H1 (cell line): ENCODE results near the gene USP53. TPM values are rescaled to one million over a fixed set of nuclear protein-coding genes. Genes with fewer than 3 reads are reported as not detected.

ENCODE experiments used
- ASH2L ChIP-seq: fragments of 200-600, 300-600 bp; sonication (generic); IDR thresholded peaks from one replicate; pipeline ENCODE4 v1.7.1; 2017; ENCODE audit warnings: low read length
- BRCA1 ChIP-seq: IDR thresholded peaks from 2 replicates; pipeline ENCODE4 v1.6.1; 2012; ENCODE audit warnings: low read depth, low read length, improper control_type of control experiment
- CTBP2 ChIP-seq: IDR thresholded peaks from 2 replicates; pipeline ENCODE4 v1.7.0; 2011; ENCODE audit warnings: borderline replicate concordance, mild to moderate bottlenecking, moderate library complexity, mixed read lengths, low read length; ENCODE audit not compliant: insufficient read depth, insufficient read length
- SIRT6 ChIP-seq: IDR thresholded peaks from one replicate; pipeline ENCODE4 v1.7.1; 2012; ENCODE audit warnings: low read length, inconsistent platforms
- SUZ12 ChIP-seq: fragments of 200-600 bp; sonication (generic); IDR thresholded peaks from 2 replicates; pipeline ENCODE4 v1.6.1; 2012; ENCODE audit warnings: mild to moderate bottlenecking, inconsistent platforms, low read length, moderate library complexity, mixed read lengths
- TCF12 ChIP-seq: IDR thresholded peaks from 2 replicates; pipeline ENCODE4 v1.6.1; 2011; ENCODE audit warnings: low read depth, mild to moderate bottlenecking, low read length
- polyA plus RNA-seq, 7 experiments: library from polyadenylated mRNA; depleted of rRNA in 3 of 7; stranded (reverse) in 5 of 7; unstranded in 2 of 7; fragments of >200 nt in 5 of 7; fragments of 200-250 nt in 2 of 7; gene quantifications; 1 replicate in 5 of 7; 2 replicates in 1 of 7; 4 replicates in 1 of 7; pipeline versions ENCODE4 v1.2.1 to v1.2.3, GENCODE V29; 2011 to 2013; ENCODE audit warnings: missing spikeins in 2 of 7, mixed read lengths in 2 of 7
- total RNA-seq: library from RNA; stranded (reverse); fragmentation: NEBNext Ultra II Directional; extraction: Animal tissue kit (Norgen Biotek cat#: 25700); gene quantifications from 2 replicates; pipeline ENCODE4 v1.2.1, GENCODE V29; 2021
- TF ChIP-seq, protein P1 (sequence below), 3 experiments: IDR thresholded peaks; 1 replicate in 2 of 3; 2 replicates in 1 of 3; pipeline versions ENCODE4 v1.5.1 to v1.6.1; 2011; ENCODE audit warnings: low read length in 3 of 3, mild to moderate bottlenecking in 3 of 3, inconsistent platforms in 2 of 3, low read depth in 1 of 3, moderate library complexity in 1 of 3; ENCODE audit not compliant: insufficient read depth in 1 of 3; ENCODE audit errors: control extremely low read depth in 1 of 3

USP53 gene
- total and polyA plus RNA-seq, 2 of the 8 experiments (the other 6 are each of a cell fraction or from before 2014, with no cell fraction given) = 2.9 to 14.9 TPM

GRCh38 chr4:119261986-119262385 lies 49.5 kb downstream of the USP53 start (continued):
- TF ChIP-seq, protein P1, sequence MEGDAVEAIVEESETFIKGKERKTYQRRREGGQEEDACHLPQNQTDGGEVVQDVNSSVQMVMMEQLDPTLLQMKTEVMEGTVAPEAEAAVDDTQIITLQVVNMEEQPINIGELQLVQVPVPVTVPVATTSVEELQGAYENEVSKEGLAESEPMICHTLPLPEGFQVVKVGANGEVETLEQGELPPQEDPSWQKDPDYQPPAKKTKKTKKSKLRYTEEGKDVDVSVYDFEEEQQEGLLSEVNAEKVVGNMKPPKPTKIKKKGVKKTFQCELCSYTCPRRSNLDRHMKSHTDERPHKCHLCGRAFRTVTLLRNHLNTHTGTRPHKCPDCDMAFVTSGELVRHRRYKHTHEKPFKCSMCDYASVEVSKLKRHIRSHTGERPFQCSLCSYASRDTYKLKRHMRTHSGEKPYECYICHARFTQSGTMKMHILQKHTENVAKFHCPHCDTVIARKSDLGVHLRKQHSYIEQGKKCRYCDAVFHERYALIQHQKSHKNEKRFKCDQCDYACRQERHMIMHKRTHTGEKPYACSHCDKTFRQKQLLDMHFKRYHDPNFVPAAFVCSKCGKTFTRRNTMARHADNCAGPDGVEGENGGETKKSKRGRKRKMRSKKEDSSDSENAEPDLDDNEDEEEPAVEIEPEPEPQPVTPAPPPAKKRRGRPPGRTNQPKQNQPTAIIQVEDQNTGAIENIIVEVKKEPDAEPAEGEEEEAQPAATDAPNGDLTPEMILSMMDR (IDR thresholded peaks at IDR 0.05; ENCODE audit: control extremely low read depth in 1 of 3, insufficient read depth in 1 of 3, low read depth in 1 of 3, low read length in 3 of 3) = no peak
- no peak for TF ChIP-seq BRCA1
- TF ChIP-seq SIRT6 = no peak
- TF ChIP-seq CTBP2 = no peak
- no peak for TF ChIP-seq TCF12
- no peak for TF ChIP-seq ASH2L
- TF ChIP-seq SUZ12 = no peak
